Ecto neural progenitor cell (in vitro differentiated cells): ENCODE measurements around the gene GRIFIN.
"Not testable (repeated sequence)": the region's sequence is repeated elsewhere in the genome, so short reads cannot be mapped to it uniquely, and the experiment has no call there.

Experiments used
- DNase-seq: peaks from one replicate; pipeline ENCODE4 v3.0.0-alpha.2; 2018; ENCODE audit warnings: low spot score

GRIFIN gene

GRCh38 chr7:2478399-2478785 lies 2.2 kb upstream of the GRIFIN start:
- DNase-seq: peak; percentile 47

DNA sequence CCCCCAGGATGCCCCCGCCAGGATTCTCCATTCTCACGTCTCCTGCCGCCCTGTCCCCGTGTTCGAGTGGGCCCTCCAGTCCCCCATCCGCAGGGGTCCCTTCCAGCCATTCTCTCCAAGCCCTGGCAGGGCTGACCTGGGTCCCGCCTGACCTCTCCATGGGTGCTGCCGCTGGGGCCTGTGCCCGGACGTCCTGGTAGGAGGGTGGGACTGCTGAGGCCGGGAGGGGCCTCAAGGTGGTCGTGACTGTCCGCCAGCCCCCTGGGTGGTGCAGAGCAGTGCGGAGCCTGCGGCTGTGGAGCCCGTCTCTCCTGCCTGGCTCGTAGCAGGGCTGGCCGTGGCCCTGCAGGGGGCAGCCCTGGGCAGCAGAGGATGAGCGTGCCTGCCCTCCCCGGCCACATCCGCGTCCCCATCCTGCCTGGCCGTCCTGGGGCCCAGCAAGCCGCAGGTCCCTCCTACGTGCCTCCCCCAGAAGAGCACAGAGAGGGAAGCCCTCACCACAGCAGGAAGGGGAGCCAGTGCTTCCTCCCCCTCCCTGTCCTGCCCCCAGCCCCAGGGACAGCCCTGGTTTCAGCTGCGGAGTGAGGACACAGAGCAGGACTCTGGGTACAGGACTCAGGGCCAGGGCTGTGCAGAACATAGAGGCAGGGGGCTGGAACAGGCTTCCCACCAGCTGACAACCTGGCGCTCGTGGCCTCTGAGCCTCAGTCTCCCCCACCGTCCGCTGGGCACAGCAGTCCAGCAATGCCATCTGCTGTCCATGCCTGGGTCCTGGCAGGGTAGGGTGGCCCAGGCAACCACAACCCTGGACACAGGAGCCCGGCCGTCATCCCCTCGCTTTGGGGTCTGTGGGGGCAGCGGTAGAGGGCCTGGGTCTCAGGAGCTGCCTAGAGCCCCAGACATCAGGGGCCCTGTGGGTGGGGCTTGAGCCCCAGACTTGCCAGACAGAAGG lies 1.5 kb upstream of the GRIFIN start:
- peak; percentile 84 for DNase-seq

- DNase-seq: peak; percentile 67
Observed at GRCh38 chr7:2476776-2477446, 713 bp upstream of the GRIFIN start.

DNA sequence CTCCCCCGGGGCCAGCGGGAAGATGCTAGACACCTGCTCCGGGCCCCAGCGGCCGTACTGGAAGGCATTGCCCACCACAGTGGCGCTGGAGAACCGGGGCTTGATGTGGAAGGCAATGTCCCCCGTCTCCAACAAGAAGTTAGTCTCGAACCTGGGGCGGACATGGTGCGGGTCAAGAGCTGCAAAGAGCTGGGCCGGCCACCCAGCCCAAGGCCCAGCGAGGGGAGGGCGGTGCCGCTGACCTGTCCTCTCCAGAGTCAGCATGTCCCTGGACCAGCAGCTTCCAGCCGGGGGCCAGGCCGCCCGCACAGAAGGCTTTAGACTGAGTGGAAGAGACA lies 551 bp downstream of the GRIFIN start:
- DNase-seq: peak; percentile 50

DNA sequence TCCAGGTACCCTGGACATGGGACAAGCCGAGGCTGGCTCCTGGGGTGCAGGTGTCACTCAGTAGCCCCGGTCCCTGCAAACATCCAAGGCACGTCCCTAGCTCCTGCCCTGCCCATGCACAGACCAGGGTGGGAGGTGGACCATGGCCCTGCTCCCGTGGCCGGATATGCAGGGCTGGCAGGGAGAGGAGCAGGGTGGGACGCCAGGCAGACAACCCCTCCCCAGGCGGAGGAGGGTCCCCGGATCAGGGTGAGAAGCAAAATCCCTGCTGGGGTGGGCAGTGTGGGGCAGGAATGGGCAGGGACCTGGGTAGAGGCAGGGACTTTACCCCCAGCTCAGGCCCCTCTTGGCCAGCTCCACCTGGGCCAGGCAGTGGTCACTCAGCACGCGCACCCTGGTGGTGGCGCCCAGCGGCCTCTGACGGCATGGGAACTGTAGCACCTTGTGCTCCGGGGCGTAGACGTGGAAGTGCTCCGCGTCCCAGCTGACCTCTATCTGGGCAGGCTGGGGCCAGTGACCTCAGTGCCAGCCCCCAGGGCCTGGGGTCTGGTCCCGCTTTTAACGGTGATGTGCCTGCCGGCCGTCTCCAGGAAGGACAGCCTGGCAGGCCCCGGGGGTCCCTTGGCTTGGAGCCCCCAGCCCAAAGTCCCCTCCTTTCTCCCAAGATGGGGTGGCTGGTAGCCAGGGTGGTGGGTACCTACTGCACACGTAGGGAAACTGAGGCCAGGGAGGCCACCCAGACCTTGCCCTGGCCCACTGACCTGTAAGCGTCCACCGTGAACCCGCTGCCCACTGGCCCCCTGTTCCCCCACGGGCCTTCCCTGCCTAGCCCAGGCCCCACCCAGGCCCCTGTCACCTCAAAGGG lies 1.2 kb downstream of the GRIFIN start:
- peak; percentile 59 for DNase-seq

- peak; percentile 50 for DNase-seq
Observed at GRCh38 chr7:2474224-2474623, 2.0 kb downstream of the GRIFIN start.

DNA sequence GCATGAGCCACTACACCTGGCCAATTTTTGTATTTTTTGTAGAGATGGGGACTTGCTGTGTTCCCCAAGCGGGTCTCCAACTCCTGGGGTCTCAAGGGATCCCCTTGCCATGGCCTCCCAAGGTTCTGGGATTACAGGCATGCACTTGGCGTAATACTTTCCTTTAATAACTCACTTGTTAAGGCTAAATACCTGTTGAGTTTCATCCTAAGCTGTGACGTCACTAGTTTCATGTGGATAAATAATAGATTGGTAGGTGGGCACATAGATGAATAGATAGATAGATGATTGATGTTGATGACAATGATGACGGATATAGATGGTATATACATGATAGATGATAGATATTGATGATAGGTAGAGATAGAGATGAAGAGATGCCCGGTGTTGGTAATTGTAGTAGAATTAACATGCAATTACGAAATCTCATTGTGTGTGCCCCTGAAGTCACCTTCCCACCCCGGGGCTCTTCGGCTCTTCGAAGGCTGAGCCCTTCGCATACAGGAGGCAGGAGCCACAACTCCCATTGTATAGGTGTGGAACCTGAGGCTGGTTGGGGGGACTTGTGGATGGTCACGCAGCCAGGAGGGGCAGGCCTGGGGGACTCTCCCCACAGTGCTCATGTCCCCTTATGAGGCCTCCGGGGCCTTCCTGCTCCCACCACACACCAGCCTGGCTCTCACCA lies 2.6 kb downstream of the GRIFIN start:
- DNase-seq: no peak

DNA sequence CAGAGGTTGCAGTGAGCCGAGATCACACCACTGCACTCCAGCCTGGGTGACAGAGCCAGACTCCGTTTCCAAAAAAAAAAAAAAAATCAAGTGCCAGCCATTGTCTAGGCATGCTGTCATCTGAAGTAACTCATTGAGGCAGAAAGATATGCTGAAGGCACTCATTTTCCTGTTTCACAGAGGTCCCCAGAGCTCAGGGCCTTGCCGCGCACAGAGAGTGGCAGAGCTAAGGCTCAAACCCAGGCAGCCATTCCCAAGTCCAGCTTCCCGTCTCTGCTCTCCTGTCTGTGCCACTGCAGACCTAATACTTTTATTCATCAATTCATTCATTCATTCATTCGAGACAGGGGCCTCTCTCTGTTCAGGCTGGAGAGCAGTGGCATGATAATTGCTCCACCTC lies 3.5 kb downstream of the GRIFIN start:
- DNase-seq: no peak

GRCh38 chr7:2471396-2471795 lies 4.8 kb downstream of the GRIFIN start:
- peak; percentile 58 for DNase-seq

DNA sequence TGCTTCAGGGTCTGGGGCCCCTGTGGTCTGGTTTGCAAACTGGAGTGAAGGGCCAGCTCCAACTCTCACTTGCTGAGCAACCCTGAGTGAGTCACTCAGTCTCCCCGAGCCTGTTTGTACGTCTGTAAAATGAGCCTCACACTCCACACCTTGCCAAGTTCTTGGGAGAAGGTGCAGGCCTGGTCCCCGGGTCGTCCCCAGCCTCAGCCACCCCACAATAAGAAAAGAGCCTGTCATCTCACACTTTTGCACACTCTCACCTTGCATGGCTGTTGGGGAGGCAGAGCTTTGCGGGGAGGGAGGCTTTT lies 5.2 kb downstream of the GRIFIN start:
- DNase-seq: no peak

DNA sequence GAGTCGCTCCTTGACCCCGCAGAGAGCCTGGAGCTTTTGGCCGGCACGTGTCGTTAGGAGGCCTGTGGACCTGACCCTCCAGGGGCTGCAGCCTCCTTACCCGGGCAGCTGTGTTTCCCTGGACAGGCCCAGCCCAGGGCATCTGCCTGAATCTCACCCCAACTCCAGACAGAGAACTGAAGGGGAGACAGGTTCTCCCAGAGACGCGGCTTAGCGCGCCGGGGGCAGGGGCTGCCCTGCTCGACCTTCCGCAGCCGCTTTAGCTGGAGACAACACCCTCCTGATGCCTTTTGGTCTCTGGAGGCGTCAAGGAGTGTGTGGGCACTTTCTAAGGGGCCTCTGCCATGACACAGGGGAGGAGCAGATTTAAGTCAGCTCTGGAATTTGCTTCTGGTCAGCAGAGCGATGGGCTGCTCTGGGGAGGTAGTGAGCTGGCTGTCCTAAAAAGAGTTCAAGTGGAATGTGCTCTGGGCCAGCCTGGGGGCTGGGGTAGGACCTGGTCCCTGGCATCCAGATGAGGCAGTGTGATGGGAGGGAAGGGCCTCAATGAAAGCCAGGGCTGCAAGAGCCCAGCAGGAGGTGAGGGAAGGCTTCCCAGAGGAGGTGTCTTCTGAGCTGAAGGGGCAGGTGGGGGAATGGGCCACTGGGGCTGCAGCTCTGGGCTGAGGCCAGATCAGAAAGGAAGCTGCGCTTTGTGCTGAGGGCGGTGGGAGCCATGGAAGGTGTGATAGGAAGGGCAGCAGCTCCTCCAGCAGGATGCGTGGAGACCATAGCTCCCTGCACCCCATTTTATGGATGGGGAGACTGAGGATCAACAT lies 5.8 kb downstream of the GRIFIN start:
- no peak for DNase-seq

DNA sequence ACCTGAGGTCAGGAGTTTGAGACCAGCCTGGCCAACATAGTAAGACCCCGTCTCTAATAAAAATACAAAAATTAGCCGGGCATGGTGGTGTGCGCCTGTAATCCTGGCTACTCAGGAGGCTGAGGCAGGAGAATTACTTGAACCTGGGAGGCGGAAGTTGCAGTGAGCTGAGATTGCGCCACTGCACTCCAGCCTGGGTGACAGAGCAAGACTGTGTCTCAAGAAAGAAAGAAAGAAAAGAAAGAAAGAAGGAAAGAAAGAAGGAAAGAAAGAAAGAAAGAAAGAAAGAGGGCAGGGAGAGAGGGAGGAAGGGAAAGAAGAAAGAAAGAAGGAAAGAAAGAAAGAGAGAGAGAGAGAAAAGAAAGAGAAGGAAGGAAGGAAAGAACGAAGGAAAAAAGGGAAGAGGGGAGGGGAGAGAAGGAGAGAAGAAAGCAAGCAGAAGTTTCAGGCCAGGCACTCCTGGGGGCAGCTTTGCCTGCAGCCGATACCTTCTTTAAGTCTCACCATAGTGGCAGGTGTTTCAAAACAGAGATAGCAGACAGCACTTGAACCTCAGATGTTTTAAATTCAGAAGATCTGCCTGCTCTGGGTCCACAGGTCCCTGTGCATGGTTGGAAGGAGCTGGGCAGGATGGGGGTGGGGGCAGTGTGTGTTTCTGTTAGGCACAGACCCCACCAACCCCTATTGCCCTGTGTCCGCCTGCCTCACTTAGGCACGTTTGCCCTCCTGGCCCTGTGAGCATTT lies 6.6 kb downstream of the GRIFIN start:
- not testable (repeated sequence) for DNase-seq

DNA sequence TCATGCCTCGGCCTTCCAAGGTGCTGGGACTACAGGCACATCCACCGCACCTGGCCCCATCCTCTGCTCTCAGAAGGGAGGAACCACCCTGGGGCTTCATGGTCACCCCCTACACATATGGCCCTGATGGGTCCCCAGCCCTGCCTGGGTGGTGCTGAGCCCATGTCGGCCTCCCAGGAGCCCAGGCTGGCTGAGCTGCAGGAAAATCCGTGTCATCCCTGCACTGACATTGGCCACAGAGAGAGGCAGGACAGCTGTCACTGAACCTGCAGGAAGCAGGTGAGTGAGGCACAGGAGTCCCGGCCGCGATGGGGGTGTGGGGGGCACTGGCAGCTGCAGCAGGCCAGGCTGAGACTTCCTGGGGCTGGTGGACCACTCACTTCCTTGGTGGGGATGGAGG lies 8.0 kb downstream of the GRIFIN start:
- no peak for DNase-seq

- DNase-seq: no peak
Observed at GRCh38 chr7:2466675-2467074, 9.5 kb downstream of the GRIFIN start.

DNA sequence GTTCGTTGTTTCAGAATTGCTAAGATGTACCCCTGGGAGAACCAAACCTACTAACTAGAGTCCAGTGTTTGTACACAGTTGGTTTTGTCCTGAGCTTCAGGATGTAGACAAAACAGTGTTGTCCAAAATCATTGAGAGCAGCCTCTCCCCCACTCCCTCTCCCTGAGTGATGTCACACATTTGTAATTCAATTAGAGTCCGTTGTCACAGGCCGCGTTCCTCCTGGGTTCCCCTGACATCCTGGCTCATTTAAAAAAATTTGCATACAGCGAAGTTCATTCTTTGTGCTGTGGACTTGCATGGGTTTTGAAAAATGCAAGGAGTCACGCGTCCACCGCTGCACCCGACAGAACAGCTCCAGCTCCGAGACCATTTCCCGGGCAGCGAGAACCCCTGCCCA lies 10.3 kb downstream of the GRIFIN start:
- no peak for DNase-seq

GRCh38 chr7:2462731-2463130 lies 13.5 kb downstream of the GRIFIN start:
- DNase-seq: no peak

DNA sequence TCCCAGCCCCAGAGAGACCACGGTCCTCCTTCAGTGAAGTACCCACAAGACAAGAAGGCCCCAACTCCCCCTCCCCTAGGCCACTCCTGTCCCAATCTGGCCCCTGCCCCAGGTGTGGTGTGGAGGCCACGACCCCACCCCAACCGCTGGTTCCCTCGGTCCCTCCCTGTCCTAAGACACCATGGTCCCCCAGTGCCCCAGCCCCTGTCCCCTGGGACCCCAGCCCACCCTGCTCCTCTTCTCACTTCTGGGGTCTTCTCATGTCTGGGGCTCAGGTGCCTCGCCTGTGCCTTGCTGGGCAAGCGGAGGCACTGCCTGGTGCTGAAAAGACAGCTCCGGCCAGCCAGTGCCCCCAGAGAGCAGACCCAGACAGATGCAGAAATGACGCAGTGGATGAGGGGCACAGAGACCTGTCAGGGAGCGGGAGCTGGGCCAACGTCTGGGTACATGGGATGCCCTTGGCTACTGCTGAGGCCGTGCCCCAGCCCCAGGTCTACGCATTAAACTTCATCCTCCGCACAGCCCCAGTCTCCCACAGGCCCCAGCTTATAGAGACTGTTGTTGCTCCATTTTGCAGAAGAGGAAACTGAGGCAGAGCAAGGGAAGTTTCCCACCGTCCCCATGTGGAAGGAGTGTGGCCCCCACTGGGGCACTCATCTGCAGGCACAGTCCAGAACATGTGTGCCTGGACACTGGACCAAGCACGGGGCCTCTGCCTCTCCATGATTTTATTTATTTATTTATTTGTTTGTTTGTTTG lies 14.8 kb downstream of the GRIFIN start:
- DNase-seq: no peak

DNA sequence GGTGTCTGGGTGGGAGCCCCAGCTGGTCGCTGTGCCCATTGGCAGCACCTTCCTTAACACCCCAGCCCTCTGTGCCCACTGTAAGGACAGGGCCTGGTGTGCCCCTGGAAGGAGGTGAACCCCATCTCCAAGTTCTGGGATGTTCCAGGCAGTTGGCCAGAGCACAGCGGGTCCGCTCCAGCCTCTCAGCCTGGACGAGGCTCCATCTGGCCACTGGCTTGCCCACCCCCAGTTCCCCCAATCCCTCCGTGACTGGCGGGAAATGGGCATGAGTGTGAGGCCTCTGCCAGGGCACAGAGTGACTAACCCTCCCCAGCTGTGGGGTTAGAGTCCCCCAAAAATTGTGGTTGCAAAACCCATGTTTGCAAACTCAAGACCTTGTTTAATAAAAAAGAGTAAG lies 15.6 kb downstream of the GRIFIN start:
- no peak for DNase-seq

DNA sequence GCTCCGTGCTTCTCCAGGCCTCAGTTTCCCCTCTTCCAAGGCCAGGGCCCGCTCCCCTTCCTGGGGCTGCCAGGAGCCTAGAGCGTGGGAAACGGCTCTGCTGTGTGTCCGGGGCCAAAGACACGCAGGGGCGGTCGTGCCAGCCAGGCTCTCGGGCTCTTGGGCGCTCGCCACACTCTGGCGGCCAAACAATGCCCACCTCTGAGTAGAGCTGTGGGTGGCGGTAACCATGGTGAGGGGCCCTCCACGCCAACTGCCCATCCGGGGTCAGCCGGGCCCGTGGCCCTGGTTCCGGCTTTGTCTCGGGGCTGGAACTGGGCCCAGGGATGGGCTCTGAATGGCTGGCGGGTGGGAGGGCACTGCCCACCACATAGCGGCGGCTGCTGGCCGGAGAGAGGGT lies 16.0 kb downstream of the GRIFIN start:
- peak; percentile 34 for DNase-seq

- peak; percentile 38 for DNase-seq
Observed at GRCh38 chr7:2459674-2460073, 16.5 kb downstream of the GRIFIN start.
